WERI-Rb-1 (cell line): ENCODE results near the gene TMEM208.
A peak's percentile ranks its signal among the peaks of the same experiment; 100 is the strongest.

Experiments
- DNase-seq: peaks from one replicate; pipeline ENCODE4 v3.0.0-alpha.2; 2020
- H3K27ac ChIP-seq: fragments of 250-450 bp; sonication (Bioruptor Pico); 2 replicates; pipeline ENCODE4 v1.5.1; 2020; ENCODE audit warnings: mild to moderate bottlenecking, moderate library complexity
- H3K27me3 ChIP-seq: fragments of 250-450 bp; sonication (Bioruptor Pico); 2 replicates; pipeline ENCODE4 v1.5.1; 2021; ENCODE audit warnings: mild to moderate bottlenecking, low read depth, moderate library complexity; ENCODE audit not compliant: insufficient read depth, severe bottlenecking
- H3K36me3 ChIP-seq: fragments of 250-450 bp; sonication (Bioruptor Pico); 2 replicates; pipeline ENCODE4 v1.5.1; 2020; ENCODE audit warnings: mild to moderate bottlenecking, moderate library complexity
- H3K4me3 ChIP-seq: 2 replicates; pipeline ENCODE4 v1.5.1; 2011; ENCODE audit warnings: low read depth, mild to moderate bottlenecking, control low read depth, low read length
- H3K9me3 ChIP-seq: fragments of 250-450 bp; sonication (Bioruptor Pico); 2 replicates; pipeline ENCODE4 v1.5.1; 2021; ENCODE audit warnings: mild to moderate bottlenecking, moderate library complexity; ENCODE audit not compliant: severe bottlenecking
- CTCF ChIP-seq: IDR thresholded peaks from 2 replicates; pipeline ENCODE4 v1.5.1; 2011; ENCODE audit warnings: low read depth, mild to moderate bottlenecking, control low read depth, inconsistent platforms, low read length

Gene TMEM208

GRCh38 chr16:67264277-67264676, 37.3 kb downstream of the TMEM208 start:
- no peak for DNase-seq
- H3K9me3 ChIP-seq: no peaks in the 10 kb centered on the region
- no peaks in the 10 kb centered on the region for H3K36me3 ChIP-seq
- TF ChIP-seq CTCF: peak; percentile 35; the same call in 1 of the 2 replicates
- no peaks in the 10 kb centered on the region for H3K27me3 ChIP-seq
- no peak overlapping the region for H3K4me3 ChIP-seq
- no peak overlapping the region for H3K27ac ChIP-seq

GRCh38 chr16:67264866-67265265, 37.9 kb downstream of the TMEM208 start:
- TF ChIP-seq CTCF: no peak
- DNase-seq: no peak
- H3K9me3 ChIP-seq: no peaks in the 10 kb centered on the region
- H3K4me3 ChIP-seq: no peak overlapping the region
- H3K36me3 ChIP-seq: no peaks in the 10 kb centered on the region
- H3K27ac ChIP-seq: no peak overlapping the region
- no peaks in the 10 kb centered on the region for H3K27me3 ChIP-seq

GRCh38 chr16:67265834-67266233, 38.9 kb downstream of the TMEM208 start:
- Histone ChIP-seq H3K4me3 (no peak overlapping the region), H3K27ac (no peak overlapping the region), H3K36me3 (no peaks in the 10 kb centered on the region), H3K27me3 (no peaks in the 10 kb centered on the region), H3K9me3 (no peaks in the 10 kb centered on the region)
- no peak for DNase-seq
- TF ChIP-seq CTCF: no peak

- TF ChIP-seq CTCF: no peak
- Histone ChIP-seq H3K27ac (no peak overlapping the region), H3K9me3 (no peaks in the 10 kb centered on the region), H3K27me3 (no peaks in the 10 kb centered on the region), H3K36me3 (no peaks in the 10 kb centered on the region), H3K4me3 (no peak overlapping the region)
- no peak for DNase-seq
These were observed 41.2 kb downstream of the TMEM208 start for GRCh38 chr16:67268136-67268579.

- Histone ChIP-seq H3K9me3 (no peaks in the 10 kb centered on the region), H3K4me3 (no peak overlapping the region), H3K36me3 (no peaks in the 10 kb centered on the region), H3K27me3 (no peaks in the 10 kb centered on the region), H3K27ac (no peak overlapping the region)
- no peak for DNase-seq
- no peak for TF ChIP-seq CTCF
These were observed 42.8 kb downstream of the TMEM208 start for GRCh38 chr16:67269766-67270165.

- Histone ChIP-seq H3K9me3 (no peaks in the 10 kb centered on the region), H3K27me3 (no peaks in the 10 kb centered on the region), H3K4me3 (no peak overlapping the region), H3K27ac (no peak overlapping the region), H3K36me3 (peaks cover 7% of the 10 kb centered on the region)
- DNase-seq: no peak
- no peak for TF ChIP-seq CTCF
These were observed 44.0 kb downstream of the TMEM208 start for GRCh38 chr16:67270931-67271338.
